Stimulated activated CD8-positive, alpha-beta memory T cell treated with anti-CD3 and anti-CD28 coated beads, Interleukin-15, amount 100 ng/mL, for 4 hours (primary cell): ENCODE measurements around the gene EVA1C.
"Not testable (repeated sequence)": the region's sequence is repeated elsewhere in the genome, so short reads cannot be mapped to it uniquely, and the experiment has no call there.

ENCODE experiments used
- DNase-seq, 2 donors: peaks; one replicate each; pipeline ENCODE4 v3.0.0-alpha.2; 2020; ENCODE audit warnings: low read depth in 2 of 2

Gene EVA1C

GRCh38 chr21:32424674-32425073, 12.2 kb downstream of the EVA1C start:
- no peak for DNase-seq

- DNase-seq = no peak
These were observed 13.1 kb downstream of the EVA1C start for GRCh38 chr21:32425628-32426027.

- no peak for DNase-seq
These were observed 13.6 kb downstream of the EVA1C start for GRCh38 chr21:32426066-32426465.

- no peak for DNase-seq
These were observed 14.1 kb downstream of the EVA1C start for GRCh38 chr21:32426592-32427051.

DNA sequence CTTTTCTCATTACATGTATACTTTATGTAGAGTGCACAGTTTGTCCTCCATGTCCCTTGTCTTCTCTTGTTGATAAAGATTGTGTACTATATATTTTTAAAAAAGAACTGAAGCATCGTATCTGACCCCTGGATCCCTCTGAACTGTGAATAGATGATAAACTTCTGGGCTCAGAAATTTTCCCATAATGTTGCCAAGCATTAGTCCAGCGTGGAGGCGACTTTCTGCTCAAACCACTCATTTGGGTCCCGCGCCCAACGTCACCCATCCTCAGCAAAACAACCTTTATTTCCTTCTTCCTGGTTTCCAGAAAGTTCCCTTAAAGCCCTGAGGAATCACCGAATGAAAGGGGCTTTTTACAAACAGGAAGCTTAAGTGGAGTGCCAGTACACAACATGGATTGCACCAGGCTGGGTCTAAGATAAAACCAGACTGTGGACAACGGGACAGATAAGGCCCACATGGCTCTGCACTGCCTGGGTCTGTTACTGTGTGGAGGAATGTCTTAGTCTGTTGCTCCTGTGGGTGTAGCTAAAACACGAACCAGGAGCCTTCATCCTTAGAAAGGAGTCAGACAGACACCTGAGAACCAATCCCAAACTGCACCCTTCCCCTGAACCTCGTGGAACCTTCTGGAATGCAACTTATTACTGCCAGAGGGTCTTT, 15.6 kb downstream of the EVA1C start:
- DNase-seq = no peak

DNA sequence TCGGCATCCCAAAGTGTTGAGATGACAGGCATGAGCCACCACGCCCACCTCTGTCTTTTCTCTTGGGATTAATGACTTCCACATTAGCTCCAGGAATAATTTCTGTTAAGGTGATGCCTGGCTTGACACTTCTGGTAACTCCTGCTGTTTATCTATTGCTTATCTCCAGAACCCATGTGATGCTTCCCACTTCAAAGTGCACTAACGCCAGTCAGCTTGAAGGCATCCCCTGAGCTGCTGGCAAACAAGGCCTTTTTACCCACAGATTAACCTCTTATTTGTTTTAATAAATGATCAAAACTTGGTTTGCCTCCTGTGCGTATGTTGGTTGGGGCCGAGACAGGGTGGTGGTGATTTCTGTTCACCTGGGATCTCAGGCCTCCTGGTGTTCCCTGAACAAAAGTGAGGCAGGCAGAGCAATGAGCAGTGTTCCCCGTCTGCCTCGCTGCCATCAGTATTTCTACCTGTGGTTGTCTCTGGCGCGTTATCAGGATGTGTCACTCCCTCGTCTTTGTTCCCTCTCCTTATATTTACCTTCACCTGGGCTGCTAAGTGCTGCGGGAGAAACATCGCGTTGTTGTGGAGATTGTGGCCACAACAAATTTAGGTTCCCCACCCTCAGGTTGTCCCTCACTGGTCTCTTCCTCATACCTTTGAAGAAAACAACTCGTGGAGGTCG, 20.6 kb downstream of the EVA1C start:
- DNase-seq = not testable (repeated sequence)

DNA sequence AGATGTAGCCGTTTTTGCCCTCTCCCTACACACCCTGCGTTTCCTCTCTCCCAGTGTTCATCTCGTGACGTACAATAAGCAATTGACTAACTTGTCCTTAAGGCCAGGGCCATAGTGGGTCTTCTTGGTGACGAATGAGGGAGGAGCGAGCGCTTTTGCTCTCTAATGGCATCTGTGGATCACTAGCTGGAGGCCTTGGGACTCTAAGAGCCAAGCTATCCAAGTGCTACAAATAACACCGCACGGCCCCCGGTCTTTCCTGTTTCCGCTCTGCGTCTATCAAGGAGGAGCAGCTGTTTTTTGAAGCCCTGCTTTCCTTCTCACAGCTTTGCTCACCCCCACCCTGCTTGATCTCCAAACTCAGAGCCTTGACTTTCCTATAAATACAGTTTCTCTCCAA, 25.2 kb downstream of the EVA1C start:
- DNase-seq = no peak

- no peak for DNase-seq
These were observed 30.2 kb downstream of the EVA1C start for GRCh38 chr21:32442566-32443318.

DNA sequence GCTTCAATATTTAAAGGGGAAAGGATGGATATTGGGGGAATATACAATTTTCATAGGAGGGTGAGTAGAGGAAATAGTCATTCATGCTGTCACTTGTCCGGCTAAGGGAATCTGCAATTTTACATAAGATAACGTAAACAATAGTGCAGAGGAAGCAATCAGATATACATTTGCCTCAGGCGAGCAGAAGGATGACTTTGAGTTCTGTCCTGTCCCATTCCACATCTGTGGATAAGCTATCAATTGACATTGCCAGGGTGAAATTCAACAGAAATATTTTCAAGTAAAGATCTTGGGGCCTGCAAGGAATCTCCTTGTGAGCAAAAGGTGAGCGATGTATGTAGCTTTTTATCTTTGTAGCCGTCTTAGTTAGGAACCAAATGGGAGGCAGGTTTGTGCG, 32.6 kb downstream of the EVA1C start:
- no peak for DNase-seq

GRCh38 chr21:32446440-32446839, 33.9 kb downstream of the EVA1C start:
- not testable (repeated sequence) for DNase-seq

GRCh38 chr21:32447224-32447623, 34.7 kb downstream of the EVA1C start:
- no peak for DNase-seq

- no peak for DNase-seq
These were observed 36.5 kb downstream of the EVA1C start for GRCh38 chr21:32448803-32449594.

GRCh38 chr21:32450881-32451701, 38.6 kb downstream of the EVA1C start:
- not testable (repeated sequence) for DNase-seq

DNA sequence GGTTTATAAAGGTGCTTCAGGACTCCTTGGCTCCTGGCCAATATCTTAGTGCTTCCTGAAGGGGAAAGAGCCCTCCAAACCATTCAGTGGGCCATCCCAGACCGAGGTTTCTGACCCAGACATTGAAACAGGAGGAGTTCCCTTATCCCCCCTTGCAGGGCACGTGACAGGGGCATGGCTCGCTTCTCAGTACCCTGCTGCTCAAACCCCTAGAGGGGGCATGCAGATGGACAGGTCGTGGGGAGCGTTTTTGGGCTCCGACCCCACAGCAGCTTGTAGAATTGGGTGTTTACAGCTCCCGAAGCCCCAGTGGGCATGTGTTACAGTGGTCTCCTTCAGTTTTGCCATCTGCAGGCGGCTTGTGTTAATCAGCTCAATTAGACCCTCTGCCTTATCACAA, 39.7 kb downstream of the EVA1C start:
- DNase-seq = not testable (repeated sequence)

GRCh38 chr21:32452641-32453040, 40.1 kb downstream of the EVA1C start:
- DNase-seq = no peak

DNA sequence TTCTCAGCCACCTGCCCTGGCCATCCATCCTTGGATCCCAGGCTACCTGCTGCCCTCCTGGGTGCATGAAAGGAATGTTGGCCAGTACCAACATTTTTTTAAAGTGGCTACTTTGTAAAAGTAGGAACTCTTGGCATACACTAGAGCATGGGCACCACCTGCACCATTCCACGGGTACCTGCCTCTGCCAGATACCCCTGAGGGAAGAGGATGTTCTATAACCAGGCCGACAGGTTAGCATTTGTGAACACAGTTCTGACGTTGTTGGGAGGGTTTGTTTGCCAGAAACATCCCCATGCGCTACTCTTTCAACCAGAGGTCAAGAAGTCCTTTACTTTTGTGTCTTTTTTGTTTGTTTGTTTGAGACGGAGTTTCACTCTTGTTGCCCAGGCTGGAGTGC, 43.0 kb downstream of the EVA1C start:
- DNase-seq = no peak

GRCh38 chr21:32456497-32456918, 44.0 kb downstream of the EVA1C start:
- DNase-seq = no peak

DNA sequence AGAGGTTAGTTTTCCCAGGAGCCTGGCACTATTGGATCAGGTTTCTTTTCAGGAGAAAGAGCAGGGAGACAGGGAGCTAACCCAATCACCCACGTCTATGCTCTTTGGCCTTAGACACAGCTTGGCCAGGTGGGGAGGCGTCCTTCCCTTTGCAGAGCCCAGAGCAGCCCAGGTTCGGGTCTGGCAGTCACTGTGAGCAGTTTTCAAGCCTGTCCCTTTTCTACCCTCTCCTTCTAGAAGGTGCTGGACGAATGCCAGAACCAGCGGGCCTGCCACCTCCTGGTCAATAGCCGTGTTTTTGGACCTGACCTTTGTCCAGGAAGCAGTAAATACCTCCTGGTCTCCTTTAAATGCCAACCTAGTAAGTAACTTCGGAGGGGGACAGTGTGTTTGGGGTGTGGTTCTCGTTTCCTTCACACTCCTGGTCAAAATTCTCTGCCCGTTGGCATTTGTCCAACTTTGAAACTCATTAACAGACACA, 44.9 kb downstream of the EVA1C start:
- no peak for DNase-seq

DNA sequence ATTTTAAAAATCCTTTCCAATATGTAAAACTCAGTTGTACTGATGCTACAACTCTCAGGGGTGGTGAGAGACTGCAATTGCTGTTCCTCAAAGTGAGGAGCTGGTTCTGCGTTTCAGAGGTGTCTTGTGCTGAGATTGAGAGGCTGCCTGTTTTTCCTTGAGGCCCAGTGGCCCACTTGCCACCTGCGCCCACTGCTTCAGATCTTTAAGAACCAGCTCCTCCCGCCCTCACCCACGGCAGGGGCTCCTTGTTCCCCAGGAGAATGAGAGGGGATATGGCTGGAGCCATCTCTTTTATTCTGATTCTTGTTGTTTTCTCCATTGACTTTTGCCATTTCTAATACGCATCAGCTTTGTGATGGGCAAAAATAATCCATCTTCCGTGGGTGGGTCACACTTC, 45.5 kb downstream of the EVA1C start:
- DNase-seq = no peak

DNA sequence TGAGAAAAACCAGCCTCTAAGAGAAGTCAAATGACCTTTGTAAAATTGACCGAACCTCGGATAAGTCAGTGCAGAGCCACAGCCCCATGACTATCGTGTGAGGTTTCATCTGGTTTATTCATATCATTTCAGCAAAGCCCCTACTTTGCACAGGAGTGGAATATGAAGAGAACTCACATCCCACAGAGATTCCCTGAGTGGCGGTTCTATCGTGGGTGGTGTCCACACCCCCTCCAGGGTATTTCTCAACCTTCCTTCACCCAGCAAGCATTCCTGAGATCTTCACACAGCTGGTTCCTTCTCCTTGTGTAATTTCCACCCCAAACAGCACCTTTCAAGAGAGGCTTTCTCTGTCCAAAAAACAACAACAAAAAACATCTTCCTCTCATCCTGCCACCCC, 47.5 kb downstream of the EVA1C start:
- no peak for DNase-seq

GRCh38 chr21:32461503-32461902, 49.0 kb downstream of the EVA1C start:
- no peak for DNase-seq
